Activated CD4-positive, alpha-beta T cell treated with anti-CD3 and anti-CD28 coated beads, Interleukin-2, amount 10 ng/mL, durations not matched to agents 24 days and 14 days (primary cell): ENCODE measurements around the gene CFAP65. TPM values are rescaled to one million over a fixed set of nuclear protein-coding genes. Genes with fewer than 3 reads are reported as not detected.
A peak's percentile ranks its signal among the peaks of the same experiment; 100 is the strongest.

ENCODE experiments used
- DNase-seq: peaks from one replicate; pipeline ENCODE4 v3.0.0; 2022
- H3K27ac Mint-ChIP-seq: one replicate; pipeline ENCODE4 v1.8.0; 2022; ENCODE audit warnings: mild to moderate bottlenecking, mixed read lengths
- H3K27me3 Mint-ChIP-seq: one replicate; pipeline ENCODE4 v1.8.0; 2022; ENCODE audit warnings: mixed read lengths
- H3K36me3 Mint-ChIP-seq: one replicate; pipeline ENCODE4 v1.8.0; 2022; ENCODE audit warnings: low read depth, mild to moderate bottlenecking, mixed read lengths
- H3K4me1 Mint-ChIP-seq: one replicate; pipeline ENCODE4 v1.8.0; 2021; ENCODE audit warnings: mixed read lengths
- H3K4me3 Mint-ChIP-seq: one replicate; pipeline ENCODE4 v1.8.0; 2022; ENCODE audit warnings: mild to moderate bottlenecking, moderate library complexity, mixed read lengths
- H3K9me3 Mint-ChIP-seq: one replicate; pipeline ENCODE4 v1.8.0; 2021; ENCODE audit warnings: mixed read lengths
- intact Hi-C: fragments of 100-400 bp; cut with micrococcal nuclease; formaldehyde crosslinking; loops from one replicate; pipeline ENCODE4 v1.15.1; 2023
- total RNA-seq: library from RNA; stranded (reverse); gene quantifications from 2 replicates; pipeline ENCODE4 v1.2.3, GENCODE V29; 2022

The CFAP65 gene
- total RNA-seq, 1 donor from 2014 or later = not detected

DNA sequence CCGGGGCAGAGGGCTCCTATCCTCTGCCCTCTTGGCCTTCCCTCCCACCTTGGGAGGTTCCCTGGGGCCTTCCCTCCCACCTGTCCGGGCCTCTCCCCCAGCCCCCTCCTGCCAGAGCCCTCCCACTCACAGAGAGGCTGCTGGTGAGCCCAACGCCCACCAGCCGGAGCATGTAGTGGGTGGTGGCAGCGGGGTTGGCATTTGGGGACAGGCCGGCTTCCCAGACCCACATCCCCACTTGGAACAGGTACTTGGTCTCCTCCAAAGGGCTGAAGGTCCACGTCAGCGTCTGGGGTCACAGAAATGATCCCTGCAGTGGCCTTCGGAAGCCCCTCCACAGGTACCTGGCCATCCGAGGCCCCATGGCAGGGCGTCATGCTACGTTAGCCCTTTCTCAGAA is 19.3 kb downstream of the CFAP65 start:
- no peak overlapping the region for H3K27ac Mint-ChIP-seq
- H3K4me1 Mint-ChIP-seq = no peaks in the 10 kb centered on the region
- no peak for DNase-seq
- H3K9me3 Mint-ChIP-seq = no peaks in the 10 kb centered on the region
- intact Hi-C loops = no loop called here
- H3K36me3 Mint-ChIP-seq = no peaks in the 10 kb centered on the region
- no peak overlapping the region for H3K4me3 Mint-ChIP-seq
- H3K27me3 Mint-ChIP-seq = no peaks in the 10 kb centered on the region

DNA sequence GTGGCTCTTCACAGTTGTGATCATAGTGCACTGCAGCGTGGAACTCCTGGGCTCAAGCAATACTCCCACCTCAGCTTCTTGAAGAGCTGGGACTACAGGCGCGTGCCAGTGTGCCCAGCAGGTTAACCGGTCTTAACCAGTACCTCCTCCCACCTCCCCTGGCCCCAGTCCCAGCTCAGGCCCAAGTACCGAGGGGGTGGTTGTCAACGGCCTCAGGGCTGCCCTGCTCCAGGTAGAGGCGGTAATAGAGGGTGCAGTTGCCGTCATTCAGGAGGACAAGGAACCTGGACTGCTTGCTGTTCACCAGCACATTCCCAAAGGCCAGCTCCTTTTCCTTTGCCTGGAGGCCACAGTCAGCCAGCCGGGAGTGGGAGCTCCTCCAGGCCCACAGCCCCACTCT is 19.7 kb downstream of the CFAP65 start:
- H3K27ac Mint-ChIP-seq = no peak overlapping the region
- no peaks in the 10 kb centered on the region for H3K36me3 Mint-ChIP-seq
- H3K4me1 Mint-ChIP-seq = no peaks in the 10 kb centered on the region
- H3K4me3 Mint-ChIP-seq = no peak overlapping the region
- intact Hi-C loops = no loop called here
- no peak for DNase-seq
- no peaks in the 10 kb centered on the region for H3K9me3 Mint-ChIP-seq
- H3K27me3 Mint-ChIP-seq = no peaks in the 10 kb centered on the region

DNA sequence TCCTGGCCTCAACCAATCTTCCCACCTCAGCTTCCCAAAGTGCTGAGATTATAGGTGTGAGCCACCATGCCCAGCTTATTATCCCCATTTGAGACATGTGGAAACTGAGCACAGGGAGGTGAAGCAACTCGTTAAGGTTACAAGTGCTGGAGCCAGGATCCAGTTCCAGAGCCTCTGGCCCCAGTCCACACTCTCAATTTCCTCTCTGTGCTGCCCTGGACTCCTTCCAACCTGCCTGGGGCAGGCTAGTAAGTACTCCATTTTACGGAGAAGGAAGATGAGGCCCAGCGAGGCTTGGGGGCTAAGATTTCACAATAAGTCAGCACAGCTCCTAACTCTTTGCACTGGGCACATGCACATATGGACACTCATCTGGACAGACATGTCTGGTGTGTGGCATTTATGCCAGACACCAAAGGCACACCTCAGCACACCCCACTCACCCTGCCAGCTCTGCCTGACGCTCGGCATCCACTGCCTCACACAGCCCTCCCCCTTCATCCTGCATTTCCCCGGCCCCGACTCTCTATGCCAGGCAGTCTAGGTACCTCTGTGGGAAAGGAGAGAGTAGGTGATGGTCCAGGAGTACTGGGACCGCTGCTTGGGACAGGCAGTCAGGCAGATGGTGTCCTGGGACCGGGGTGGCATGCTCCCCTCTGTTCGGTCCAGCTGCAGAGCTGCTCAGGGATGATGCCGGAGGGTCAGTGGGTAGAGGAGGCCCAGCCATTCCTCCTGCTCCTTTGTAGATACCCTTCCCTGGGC is 20.5 kb downstream of the CFAP65 start:
- Mint-ChIP-seq H3K9me3 (no peaks in the 10 kb centered on the region), H3K27me3 (no peaks in the 10 kb centered on the region), H3K4me1 (no peaks in the 10 kb centered on the region), H3K36me3 (no peaks in the 10 kb centered on the region), H3K4me3 (no peak overlapping the region), H3K27ac (no peak overlapping the region)
- no peak for DNase-seq
- intact Hi-C loops = no loop called here

DNA sequence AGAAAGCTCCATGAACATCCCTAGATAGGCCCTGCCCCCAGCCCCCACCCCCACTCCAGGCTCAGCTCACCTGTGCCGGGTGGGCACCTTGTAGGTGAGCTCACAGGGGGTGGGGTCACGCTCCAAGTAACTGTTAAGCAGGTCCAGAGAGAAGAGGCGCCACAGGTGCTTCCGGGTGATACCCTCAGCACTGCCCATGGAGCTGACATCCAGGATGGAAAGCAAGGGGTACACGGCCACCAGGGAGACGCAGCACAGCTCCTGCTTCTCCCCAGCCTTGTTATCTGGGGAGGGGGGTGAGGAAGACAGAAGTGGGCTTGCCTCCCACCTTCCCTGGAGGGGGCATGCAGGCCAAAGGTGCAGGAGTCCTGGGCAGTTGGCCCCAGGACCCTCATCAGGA is 21.9 kb downstream of the CFAP65 start:
- intact Hi-C loops = no loop called here
- H3K27ac Mint-ChIP-seq = no peak overlapping the region
- no peak overlapping the region for H3K4me3 Mint-ChIP-seq
- H3K9me3 Mint-ChIP-seq = no peaks in the 10 kb centered on the region
- no peaks in the 10 kb centered on the region for H3K27me3 Mint-ChIP-seq
- H3K4me1 Mint-ChIP-seq = no peaks in the 10 kb centered on the region
- no peaks in the 10 kb centered on the region for H3K36me3 Mint-ChIP-seq
- no peak for DNase-seq

DNA sequence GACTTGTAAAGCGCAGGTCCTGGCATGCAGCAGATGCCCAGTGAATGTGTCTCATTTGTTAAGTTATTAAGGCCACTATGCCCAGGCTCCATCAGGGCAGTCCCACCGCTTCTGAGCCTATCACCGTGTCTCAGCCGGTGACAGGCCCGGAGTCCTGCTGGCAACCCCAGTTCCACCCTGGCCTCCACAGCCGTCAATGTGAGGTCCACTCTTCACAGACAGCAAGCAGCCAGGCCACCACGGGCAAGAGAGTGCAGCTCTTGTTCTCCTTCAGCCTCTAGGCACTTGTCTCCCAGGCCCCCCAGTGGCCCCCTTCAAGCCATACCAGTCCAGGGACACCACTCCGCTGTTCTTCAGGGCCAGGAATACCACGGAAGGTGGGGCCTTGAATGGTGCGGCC is 22.6 kb downstream of the CFAP65 start:
- Mint-ChIP-seq H3K36me3 (no peaks in the 10 kb centered on the region), H3K9me3 (no peaks in the 10 kb centered on the region), H3K4me3 (no peak overlapping the region), H3K4me1 (no peaks in the 10 kb centered on the region), H3K27me3 (no peaks in the 10 kb centered on the region), H3K27ac (no peak overlapping the region)
- intact Hi-C loops = no loop called here
- DNase-seq = no peak

DNA sequence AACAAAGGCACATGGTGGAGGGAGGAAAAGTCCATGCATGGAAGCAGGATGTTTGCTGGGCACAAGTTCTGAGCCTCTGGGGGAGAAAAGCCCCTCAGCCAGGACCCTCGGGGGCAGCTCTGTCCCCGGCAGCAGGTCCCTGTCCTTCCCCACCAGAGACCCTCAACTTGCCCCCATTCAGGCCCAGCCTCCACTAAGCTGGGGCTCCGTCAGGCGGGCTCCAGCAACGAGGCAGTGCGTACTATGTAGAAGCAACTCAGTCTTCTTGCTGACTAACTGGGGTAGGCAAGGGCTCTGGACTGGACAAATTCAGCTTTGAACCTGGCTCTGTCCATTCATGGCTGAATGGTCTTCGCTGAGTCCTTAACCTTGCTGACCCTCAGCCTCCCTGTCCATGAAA is 23.0 kb downstream of the CFAP65 start:
- DNase-seq = no peak
- no peaks in the 10 kb centered on the region for H3K36me3 Mint-ChIP-seq
- H3K27ac Mint-ChIP-seq = no peak overlapping the region
- no peak overlapping the region for H3K4me3 Mint-ChIP-seq
- H3K4me1 Mint-ChIP-seq = no peaks in the 10 kb centered on the region
- no peaks in the 10 kb centered on the region for H3K27me3 Mint-ChIP-seq
- intact Hi-C loops = no loop called here
- H3K9me3 Mint-ChIP-seq = no peaks in the 10 kb centered on the region

DNA sequence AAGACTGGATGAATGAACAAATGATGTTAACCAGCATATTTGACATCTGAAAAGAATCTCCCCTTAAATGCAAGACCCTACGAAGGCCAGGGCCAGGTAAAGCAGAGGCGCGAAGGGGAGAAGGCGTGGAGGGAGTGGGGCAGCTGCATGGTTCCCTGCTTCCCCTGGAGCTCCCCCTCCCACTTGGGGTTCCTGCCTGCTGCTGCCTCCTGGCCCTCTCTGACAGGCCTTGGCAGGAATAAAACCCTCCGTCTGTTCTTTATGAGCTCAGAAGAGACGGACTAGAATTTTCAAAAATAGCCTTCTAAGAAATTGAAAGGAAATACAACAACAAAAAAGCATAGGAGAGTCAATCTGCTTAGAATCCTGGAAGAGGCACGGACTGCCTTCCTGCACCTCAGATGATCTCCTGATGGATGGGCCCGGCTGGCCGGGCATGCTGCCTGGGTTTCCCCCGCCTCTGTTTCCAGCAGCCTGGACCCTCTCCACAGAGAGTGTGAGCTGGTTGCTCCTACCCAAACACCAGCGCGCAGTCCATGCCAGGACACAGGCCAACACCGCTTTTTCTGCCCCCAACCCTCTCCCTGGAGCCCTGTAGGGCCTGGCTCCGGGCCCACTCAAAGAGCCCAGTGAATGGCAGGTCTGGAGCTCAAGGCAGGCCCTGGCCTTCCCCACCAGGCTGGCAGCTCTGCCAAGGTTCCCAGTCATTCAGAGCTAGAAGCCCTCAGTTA is 23.9 kb downstream of the CFAP65 start:
- no peaks in the 10 kb centered on the region for H3K27me3 Mint-ChIP-seq
- no peaks in the 10 kb centered on the region for H3K36me3 Mint-ChIP-seq
- DNase-seq = no peak
- H3K27ac Mint-ChIP-seq = no peak overlapping the region
- intact Hi-C loops = no loop called here
- no peaks in the 10 kb centered on the region for H3K4me1 Mint-ChIP-seq
- H3K4me3 Mint-ChIP-seq = no peak overlapping the region
- no peaks in the 10 kb centered on the region for H3K9me3 Mint-ChIP-seq

DNA sequence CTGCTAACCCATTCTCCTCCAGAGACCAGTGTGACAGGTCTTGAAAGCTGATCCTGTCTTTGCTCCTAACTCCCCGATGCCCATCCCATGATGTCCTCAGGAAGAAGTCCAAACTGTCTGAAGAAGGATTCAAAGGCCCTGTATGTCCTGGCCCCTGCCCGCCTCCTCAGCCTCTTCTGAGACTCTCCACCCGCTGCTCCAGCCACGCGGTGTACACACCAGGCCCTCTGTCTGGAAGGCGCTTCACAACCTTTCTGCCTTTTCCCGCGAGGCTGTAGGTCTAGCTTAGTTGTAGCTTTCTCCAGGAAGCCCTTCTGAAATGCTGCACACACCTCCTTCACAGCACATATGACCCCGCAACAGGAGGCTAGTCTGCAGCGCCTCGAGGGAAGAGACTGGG is 24.6 kb downstream of the CFAP65 start:
- Mint-ChIP-seq H3K4me1 (no peaks in the 10 kb centered on the region), H3K36me3 (no peaks in the 10 kb centered on the region), H3K27me3 (no peaks in the 10 kb centered on the region), H3K4me3 (no peak overlapping the region), H3K9me3 (no peaks in the 10 kb centered on the region), H3K27ac (no peak overlapping the region)
- intact Hi-C loops = no loop called here
- no peak for DNase-seq

DNA sequence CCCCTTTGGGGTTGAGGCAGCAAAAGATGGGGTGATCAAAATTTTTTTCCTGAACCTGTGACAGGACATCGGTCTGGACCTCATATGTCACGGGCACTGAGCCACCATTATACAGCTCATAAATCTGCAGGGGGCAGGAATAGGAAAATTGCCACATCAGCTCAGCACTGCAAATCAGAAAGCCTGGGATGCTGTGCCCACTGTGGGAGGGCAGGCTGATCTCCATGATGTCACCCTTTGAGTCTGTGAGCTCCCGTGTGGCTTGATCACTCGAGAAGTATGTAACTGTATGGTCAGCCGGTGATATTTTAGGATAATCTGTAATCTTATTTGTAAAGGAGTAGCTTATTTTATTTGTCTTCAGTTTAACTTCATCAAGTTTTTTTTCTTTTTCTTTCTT is 30.4 kb downstream of the CFAP65 start:
- intact Hi-C loops = no loop called here
- no peak for DNase-seq
- H3K4me1 Mint-ChIP-seq = no peaks in the 10 kb centered on the region
- no peaks in the 10 kb centered on the region for H3K36me3 Mint-ChIP-seq
- no peaks in the 10 kb centered on the region for H3K9me3 Mint-ChIP-seq
- peaks cover 8% of the 10 kb centered on the region for H3K27me3 Mint-ChIP-seq
- H3K27ac Mint-ChIP-seq = no peak overlapping the region
- H3K4me3 Mint-ChIP-seq = no peak overlapping the region

DNA sequence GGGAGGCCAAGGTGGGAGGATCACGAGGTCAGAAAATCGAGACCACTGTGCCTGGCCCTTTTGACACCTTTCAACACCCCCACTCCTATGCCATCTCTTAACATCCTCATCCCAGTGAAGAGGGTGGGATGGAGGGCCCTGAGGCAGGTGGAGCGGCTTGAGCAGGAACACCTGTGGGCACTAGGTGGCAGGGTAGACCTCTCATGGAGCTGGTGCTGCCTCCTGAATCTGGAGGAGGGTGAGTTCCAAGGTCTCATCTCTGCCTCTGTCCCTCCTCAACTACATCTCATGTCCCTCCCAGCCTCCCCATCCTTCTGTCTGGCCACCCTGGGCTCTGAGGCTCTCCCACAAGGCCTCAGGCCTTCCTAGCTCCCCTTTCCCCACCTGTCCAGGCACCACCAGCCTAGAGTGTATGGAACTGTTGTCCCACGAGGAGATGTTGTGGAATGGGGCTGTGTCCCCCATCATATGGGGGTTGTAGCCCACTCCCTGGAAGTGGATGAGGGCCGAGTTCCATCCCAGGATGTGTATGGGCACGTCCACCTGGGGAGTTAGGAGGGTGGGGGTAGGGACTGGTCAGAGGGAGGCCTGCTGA is 31.1 kb downstream of the CFAP65 start:
- Mint-ChIP-seq H3K4me1 (no peaks in the 10 kb centered on the region), H3K36me3 (no peaks in the 10 kb centered on the region), H3K4me3 (no peak overlapping the region), H3K27ac (no peak overlapping the region), H3K9me3 (no peaks in the 10 kb centered on the region), H3K27me3 (peaks cover 14% of the 10 kb centered on the region)
- peak; percentile 67 for DNase-seq
- intact Hi-C loops = no loop called here

DNA sequence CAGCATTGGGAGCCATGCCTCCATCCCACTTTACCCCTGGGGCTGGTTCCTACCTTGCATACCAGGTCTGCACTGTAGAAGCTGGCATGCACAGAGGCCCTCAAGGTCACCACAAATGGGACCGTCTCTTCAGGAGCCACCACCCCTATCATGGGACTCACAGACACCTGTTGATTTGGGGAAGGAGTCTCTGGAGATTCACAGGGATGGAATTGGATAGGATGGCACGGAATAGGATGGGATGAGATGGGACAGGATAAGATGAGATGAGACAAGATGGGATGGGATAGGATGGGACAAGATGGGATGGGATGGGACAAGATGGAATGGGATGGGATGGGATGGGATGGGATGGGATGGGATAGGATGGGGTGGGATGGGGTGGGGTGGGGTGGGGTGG is 32.0 kb downstream of the CFAP65 start:
- no peaks in the 10 kb centered on the region for H3K36me3 Mint-ChIP-seq
- H3K27me3 Mint-ChIP-seq = peaks cover 22% of the 10 kb centered on the region
- H3K4me1 Mint-ChIP-seq = no peaks in the 10 kb centered on the region
- no peak for DNase-seq
- no peaks in the 10 kb centered on the region for H3K9me3 Mint-ChIP-seq
- intact Hi-C loops = no loop called here
- H3K27ac Mint-ChIP-seq = no peak overlapping the region
- no peak overlapping the region for H3K4me3 Mint-ChIP-seq

DNA sequence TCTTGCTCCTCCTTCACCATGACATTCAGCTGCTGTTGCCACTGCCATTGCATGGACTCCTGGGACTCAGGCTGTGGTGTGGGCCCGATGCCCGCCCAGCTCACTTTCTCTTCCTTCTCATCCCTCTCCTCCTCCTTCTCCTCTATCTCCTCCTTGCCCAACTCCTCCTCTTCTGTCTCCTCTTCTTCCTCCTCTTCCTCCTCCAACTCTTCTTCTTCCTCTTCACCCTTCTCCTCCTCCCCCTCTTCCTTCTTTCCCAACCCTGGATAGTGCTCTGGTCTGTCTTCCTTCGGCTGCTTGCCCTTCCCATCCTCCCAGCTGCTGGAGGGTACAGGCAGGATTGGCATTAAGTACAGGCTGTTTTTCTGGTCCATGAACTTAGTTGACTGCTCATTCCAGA is 37.3 kb downstream of the CFAP65 start:
- no peak overlapping the region for H3K27ac Mint-ChIP-seq
- H3K9me3 Mint-ChIP-seq = no peaks in the 10 kb centered on the region
- H3K36me3 Mint-ChIP-seq = no peaks in the 10 kb centered on the region
- no peak overlapping the region for H3K4me3 Mint-ChIP-seq
- DNase-seq = no peak
- H3K27me3 Mint-ChIP-seq = peaks cover 63% of the 10 kb centered on the region
- intact Hi-C loops = loop anchor here (2.0 kb wide), 1 partner anchor 23 kb away; no protein-coding TSS in a partner anchor
- H3K4me1 Mint-ChIP-seq = peaks cover 2% of the 10 kb centered on the region

DNA sequence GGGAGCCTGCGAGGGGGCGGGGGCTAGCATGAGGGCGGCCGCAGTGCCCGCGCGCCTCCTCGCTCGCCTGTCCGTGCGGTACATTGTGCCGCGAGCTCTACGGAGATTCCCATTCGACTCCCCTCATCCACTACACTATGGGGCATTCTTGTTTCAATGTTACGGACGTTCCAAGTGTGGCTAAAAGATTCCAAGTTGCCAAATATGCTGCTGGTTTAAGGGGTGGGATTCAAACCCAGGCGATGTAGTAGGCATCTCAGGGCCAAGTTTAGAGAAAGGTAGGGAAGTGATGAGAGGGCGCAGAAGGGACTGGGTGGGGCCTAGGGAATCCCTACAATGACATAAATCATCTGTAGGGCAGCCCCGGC is 38.1 kb downstream of the CFAP65 start:
- intact Hi-C loops = loop anchor here (2.0 kb wide), 1 partner anchor 22 kb away; no protein-coding TSS in a partner anchor
- H3K27ac Mint-ChIP-seq = no peak overlapping the region
- DNase-seq = no peak
- no peaks in the 10 kb centered on the region for H3K9me3 Mint-ChIP-seq
- H3K27me3 Mint-ChIP-seq = peaks cover 68% of the 10 kb centered on the region
- H3K36me3 Mint-ChIP-seq = no peaks in the 10 kb centered on the region
- no peak overlapping the region for H3K4me3 Mint-ChIP-seq
- peaks cover 2% of the 10 kb centered on the region for H3K4me1 Mint-ChIP-seq
